MM.1S (cell line): ENCODE results near the gene IQCC.

ENCODE experiments used
- CTCF ChIP-seq: fragments of 300-600 bp; sonication (generic); IDR thresholded peaks from 2 replicates; pipeline ENCODE4 v1.5.1; 2016; ENCODE audit warnings: antibody characterized with exemption, low read length, mixed read lengths
- EZH2 ChIP-seq: fragments of 300-600 bp; sonication (generic); optimal IDR thresholded peaks from 2 replicates; pipeline ENCODE3; 2017; ENCODE audit warnings: low read depth, mild to moderate bottlenecking, antibody characterized with exemption, low read length, mixed read lengths
- EZH2phosphoT487 ChIP-seq: fragments of 300-600 bp; sonication (generic); IDR thresholded peaks from 2 replicates; pipeline ENCODE4 v1.6.1; 2018; ENCODE audit warnings: antibody characterized with exemption, low read length

GRCh38 chr1:32159189-32159588 is 46.3 kb upstream of the IQCC start:
- TF ChIP-seq CTCF (no peak), EZH2 (no peak), EZH2phosphoT487 (no peak)
